ENCODE measurements around the gene LCA5L. TPM values are rescaled to one million over a fixed set of nuclear protein-coding genes. Genes with fewer than 3 reads are reported as not detected.

The LCA5L gene
- total RNA-seq, 2 experiments from 2014 or later = 0.35 to 1.8 TPM

- ChIA-PET CTCF (ENCODE audit: unreplicated experiment) (no interaction called here), POLR2A (interaction anchor here (3.6 kb wide), 1 partner anchor 10 kb away, joined by 15 read pairs; no protein-coding TSS in a partner anchor)
- Histone ChIP-seq H3K4me3 (ENCODE audit: low read depth, low read length, poor library complexity, severe bottlenecking) (no peak overlapping the region), H2AFZ (ENCODE audit: low read length) (no peak overlapping the region), H3K79me2 (ENCODE audit: insufficient read depth, low read depth, low read length) (no peaks in the 10 kb centered on the region), H3K9me3 (ENCODE audit: low read length) (no peaks in the 10 kb centered on the region), H3K4me2 (ENCODE audit: low read length) (no peak overlapping the region), H3K4me1 (ENCODE audit: insufficient read depth, low read length, poor library complexity, severe bottlenecking) (peaks cover 32% of the 10 kb centered on the region), H3K9me2 (ENCODE audit: insufficient read depth, low read length) (no peaks in the 10 kb centered on the region), H4K20me1 (ENCODE audit: insufficient read depth, low read length) (no peaks in the 10 kb centered on the region), H3K36me3 (ENCODE audit: insufficient read depth, low read length) (0 out of 2 replicates have a peak, but pooled peaks cover 4% of the 10 kb centered on the region), H3K27ac (ENCODE audit: low read depth, low read length, poor library complexity, severe bottlenecking) (no peak overlapping the region)
- no peak for TF ChIP-seq CTCF (conservative IDR thresholded peaks at IDR 0.05; ENCODE audit: low read length)
- no peak for TF ChIP-seq EZH2phosphoT487 (IDR thresholded peaks at IDR 0.05; ENCODE audit: borderline replicate concordance, low read depth, low read length)
- intact Hi-C loops (cut with micrococcal nuclease; ENCODE audit: unreplicated experiment) = no loop called here
- no TSS peak for BruUV-seq (replicated peaks)
- no peak for DNase-seq (ENCODE audit: low spot score)
Observed at GRCh38 chr21:39377444-39378050, 68.0 kb downstream of the LCA5L start.

DNA sequence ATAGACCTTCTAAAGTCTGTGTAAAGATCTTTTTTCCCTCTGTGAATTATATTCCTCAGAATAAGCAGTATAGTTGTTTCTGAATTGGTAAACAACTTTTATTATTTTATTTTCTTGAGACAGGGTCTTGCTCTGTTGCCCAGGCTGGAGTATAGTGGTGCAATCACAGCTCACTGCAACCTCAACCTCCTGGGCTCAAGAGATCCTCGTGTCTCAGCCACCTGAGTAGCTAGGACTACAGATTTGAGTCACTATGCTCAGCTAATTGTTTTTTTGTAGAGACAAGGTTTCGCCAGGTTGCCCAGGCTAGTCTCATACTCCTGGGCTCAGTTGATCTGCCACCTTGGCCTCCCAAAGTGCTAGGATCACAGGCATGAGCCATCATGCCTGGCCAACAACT lies 70.1 kb downstream of the LCA5L start:
- Histone ChIP-seq H3K4me2 (ENCODE audit: low read length) (no peak overlapping the region), H2AFZ (ENCODE audit: low read length) (peak overlapping the region; percentile 43; the same call in 1 of the 2 replicates), H3K9me3 (ENCODE audit: low read length) (no peaks in the 10 kb centered on the region), H3K79me2 (ENCODE audit: insufficient read depth, low read depth, low read length) (no peaks in the 10 kb centered on the region), H3K27ac (ENCODE audit: low read depth, low read length, poor library complexity, severe bottlenecking) (no peak overlapping the region), H3K4me3 (ENCODE audit: low read depth, low read length, poor library complexity, severe bottlenecking) (no peak overlapping the region), H3K36me3 (ENCODE audit: insufficient read depth, low read length) (no peaks in the 10 kb centered on the region), H3K9me2 (ENCODE audit: insufficient read depth, low read length) (no peaks in the 10 kb centered on the region), H3K4me1 (ENCODE audit: insufficient read depth, low read length, poor library complexity, severe bottlenecking) (peaks cover 29% of the 10 kb centered on the region), H4K20me1 (ENCODE audit: insufficient read depth, low read length) (no peaks in the 10 kb centered on the region)
- DNase-seq (ENCODE audit: low spot score) = no peak
- ChIA-PET CTCF (ENCODE audit: unreplicated experiment) (interaction anchor here (0.6 kb wide), 1 partner anchor 12 kb away, joined by 7 read pairs; no protein-coding TSS in a partner anchor), POLR2A (interaction anchor here (0.6 to 3.6 kb wide), 7 partner anchors 12 to 351 kb away, joined by 3 to 15 read pairs (median 4); no protein-coding TSS in a partner anchor)
- intact Hi-C loops (cut with micrococcal nuclease; ENCODE audit: unreplicated experiment) = no loop called here
- no peak for TF ChIP-seq CTCF (conservative IDR thresholded peaks at IDR 0.05; ENCODE audit: low read length)
- no peak for TF ChIP-seq EZH2phosphoT487 (IDR thresholded peaks at IDR 0.05; ENCODE audit: borderline replicate concordance, low read depth, low read length)
- no TSS peak for BruUV-seq (replicated peaks)

DNA sequence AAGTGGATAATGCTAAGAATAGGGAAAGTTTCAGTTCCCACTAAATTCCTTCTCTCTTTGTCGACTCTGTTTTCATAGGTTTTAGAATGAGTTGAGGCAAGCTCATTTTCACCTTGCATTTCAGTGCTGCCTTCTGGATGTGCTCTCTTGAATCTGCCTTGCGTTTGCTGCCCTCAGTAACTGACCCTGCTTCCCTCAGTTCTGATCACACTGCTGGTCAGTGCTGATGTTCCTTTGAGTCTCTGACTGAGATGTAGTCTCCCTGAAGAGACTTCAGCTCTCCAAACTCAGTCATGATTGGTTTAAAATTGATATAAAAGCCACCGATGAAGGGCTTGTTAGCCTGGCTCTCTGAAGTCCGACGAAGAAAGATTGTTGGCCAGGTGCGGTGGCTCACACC lies 71.5 kb downstream of the LCA5L start:
- Histone ChIP-seq H4K20me1 (ENCODE audit: insufficient read depth, low read length) (no peaks in the 10 kb centered on the region), H3K4me3 (ENCODE audit: low read depth, low read length, poor library complexity, severe bottlenecking) (peak overlapping the region; percentile 18), H3K79me2 (ENCODE audit: insufficient read depth, low read depth, low read length) (no peaks in the 10 kb centered on the region), H3K9me2 (ENCODE audit: insufficient read depth, low read length) (no peaks in the 10 kb centered on the region), H3K4me2 (ENCODE audit: low read length) (peak overlapping the region; percentile 46), H3K36me3 (ENCODE audit: insufficient read depth, low read length) (no peaks in the 10 kb centered on the region), H3K4me1 (ENCODE audit: insufficient read depth, low read length, poor library complexity, severe bottlenecking) (peaks cover 26% of the 10 kb centered on the region), H3K27ac (ENCODE audit: low read depth, low read length, poor library complexity, severe bottlenecking) (no peak overlapping the region), H2AFZ (ENCODE audit: low read length) (peak overlapping the region; percentile 98), H3K9me3 (ENCODE audit: low read length) (no peaks in the 10 kb centered on the region)
- POLR2A ChIA-PET = interaction anchor here (0.7 to 2.1 kb wide), 7 partner anchors 11 to 190 kb away, joined by 3 to 8 read pairs (median 4); no protein-coding TSS in a partner anchor
- DNase-seq (ENCODE audit: low spot score) = no peak
- CTCF ChIA-PET (ENCODE audit: unreplicated experiment) = interaction anchor here (2.1 kb wide), 1 partner anchor 14 kb away, joined by 6 read pairs; no protein-coding TSS in a partner anchor
- TF ChIP-seq EZH2phosphoT487 (IDR thresholded peaks at IDR 0.05; ENCODE audit: borderline replicate concordance, low read depth, low read length) (no peak), CTCF (conservative IDR thresholded peaks at IDR 0.05; ENCODE audit: low read length) (no peak)
- intact Hi-C loops (cut with micrococcal nuclease; ENCODE audit: unreplicated experiment) = no loop called here
- BruUV-seq (replicated peaks) = no TSS peak

Data from OCI-LY7 (cell line).